Esophagus squamous epithelium (tissue), 4 donors: Measurements from ENCODE around the gene TRIM59.

Experiments used
- CTCF ChIP-seq, 6 experiments: fragments of 450-650 bp in 4 of 6; fragments of 200-600 bp in 2 of 6; sonication (generic) in 2 of 6; IDR thresholded peaks; one replicate each; pipeline ENCODE4 v1.5.1; 2016 to 2019; ENCODE audit warnings: antibody characterized with exemption in 6 of 6, mild to moderate bottlenecking in 4 of 6, moderate library complexity in 4 of 6
- POLR2A ChIP-seq, 4 donors: fragments of 450-650 bp; IDR thresholded peaks; one replicate each; pipeline ENCODE4 v1.6.1; 2017; ENCODE audit warnings: antibody characterized with exemption in 4 of 4, mild to moderate bottlenecking in 4 of 4, moderate library complexity in 3 of 4

GRCh38 chr3:160400030-160400701, 49.4 kb downstream of the TRIM59 start:
- TF ChIP-seq POLR2A (IDR thresholded peaks at IDR 0.05) (no peak), CTCF (IDR thresholded peaks at IDR 0.05) (no peak)
